ENCODE data around the gene SELPLG. TPM values are rescaled to one million over a fixed set of nuclear protein-coding genes. Genes with fewer than 3 reads are reported as not detected.

The SELPLG gene
- total and polyA plus RNA-seq, 8 donors, result 1.2 to 6.1 (median 3.0) TPM

- Histone ChIP-seq H3K4me1 (peaks cover 0 to 40% (median 17%) of the 10 kb centered on the region in 4 donors), H3K27ac (peak overlapping the region in 2 of 5 donors; percentile 11 to 48), H3K4me3 (no peak overlapping the region), H3K36me3 (peaks cover 0 to 6% (median 0%) of the 10 kb centered on the region in 4 donors), H3K27me3 (no peaks in the 10 kb centered on the region), H3K9me3 (no peaks in the 10 kb centered on the region)
- intact Hi-C loops (cut with DNase I; ENCODE audit: low total_unique reads), result no loop called here
- DNase-seq, result peak in 1 of 2 donors; percentile 43
- TF ChIP-seq POLR2AphosphoS5 (IDR thresholded peaks at IDR 0.05) (no peak), EP300 (IDR thresholded peaks at IDR 0.05) (no peak), CTCF (IDR thresholded peaks at IDR 0.05) (no peak), POLR2A (IDR thresholded peaks at IDR 0.05) (no peak)
- WGBS, 5 donors, result 68 to 75% (median 73%) methylated on average over 14 of the region's 14 CpGs
Observed at GRCh38 chr12:108616941-108617858, 16.5 kb downstream of the SELPLG start.

- intact Hi-C loops (cut with DNase I; ENCODE audit: low total_unique reads), result no loop called here
- Histone ChIP-seq H3K36me3 (no peaks in the 10 kb centered on the region), H3K27me3 (no peaks in the 10 kb centered on the region), H3K27ac (peak overlapping the region in 2 of 5 donors; percentile 11 to 48), H3K4me1 (peaks cover 0 to 32% (median 17%) of the 10 kb centered on the region in 4 donors), H3K9me3 (no peaks in the 10 kb centered on the region), H3K4me3 (no peak overlapping the region)
- WGBS, 5 donors, result 92 to 95% (median 93%) methylated on average over 2 of the region's 2 CpGs
- DNase-seq, result no peak
- TF ChIP-seq CTCF (IDR thresholded peaks at IDR 0.05), result no peak
Observed at GRCh38 chr12:108616359-108616758, 17.3 kb downstream of the SELPLG start.

- H3K9me3 ChIP-seq, result no peaks in the 10 kb centered on the region
- H3K27me3 ChIP-seq, result no peaks in the 10 kb centered on the region
- H3K4me3 ChIP-seq, result no peak overlapping the region
- 56 to 91% (median 85%) methylated on average over 1 of the region's 1 CpG for WGBS, 5 donors
- peaks cover 0 to 32% (median 17%) of the 10 kb centered on the region in 4 donors for H3K4me1 ChIP-seq
- no peak overlapping the region for H3K27ac ChIP-seq
- no peak for DNase-seq
- intact Hi-C loops (cut with DNase I; ENCODE audit: low total_unique reads), result no loop called here
- H3K36me3 ChIP-seq, result no peaks in the 10 kb centered on the region
- no peak for TF ChIP-seq EP300 (IDR thresholded peaks at IDR 0.05)
- no peak for TF ChIP-seq POLR2A (IDR thresholded peaks at IDR 0.05)
- TF ChIP-seq CTCF (IDR thresholded peaks at IDR 0.05), result no peak
- TF ChIP-seq POLR2AphosphoS5 (IDR thresholded peaks at IDR 0.05), result no peak
Observed at GRCh38 chr12:108615918-108616317, 17.8 kb downstream of the SELPLG start.

GRCh38 chr12:108614639-108615038 lies 19.1 kb downstream of the SELPLG start:
- Histone ChIP-seq H3K4me3 (no peak overlapping the region), H3K9me3 (no peaks in the 10 kb centered on the region), H3K27me3 (peaks cover 0 to 5% (median 0%) of the 10 kb centered on the region in 3 donors), H3K36me3 (no peaks in the 10 kb centered on the region), H3K27ac (no peak overlapping the region), H3K4me1 (peaks cover 0 to 35% (median 21%) of the 10 kb centered on the region in 4 donors)
- DNase-seq, result no peak
- WGBS, 5 donors, result 82 to 96% (median 86%) methylated on average over 6 of the region's 6 CpGs
- no peak for TF ChIP-seq EP300 (IDR thresholded peaks at IDR 0.05)
- no peak for TF ChIP-seq CTCF (IDR thresholded peaks at IDR 0.05)
- TF ChIP-seq POLR2A (IDR thresholded peaks at IDR 0.05), result no peak
- TF ChIP-seq POLR2AphosphoS5 (IDR thresholded peaks at IDR 0.05), result no peak
- intact Hi-C loops (cut with DNase I; ENCODE audit: low total_unique reads), result no loop called here

Measured in stomach (tissue), 9 donors.